Measurements from ENCODE around the gene MAMLD1.

- TF ChIP-seq, protein P1, sequence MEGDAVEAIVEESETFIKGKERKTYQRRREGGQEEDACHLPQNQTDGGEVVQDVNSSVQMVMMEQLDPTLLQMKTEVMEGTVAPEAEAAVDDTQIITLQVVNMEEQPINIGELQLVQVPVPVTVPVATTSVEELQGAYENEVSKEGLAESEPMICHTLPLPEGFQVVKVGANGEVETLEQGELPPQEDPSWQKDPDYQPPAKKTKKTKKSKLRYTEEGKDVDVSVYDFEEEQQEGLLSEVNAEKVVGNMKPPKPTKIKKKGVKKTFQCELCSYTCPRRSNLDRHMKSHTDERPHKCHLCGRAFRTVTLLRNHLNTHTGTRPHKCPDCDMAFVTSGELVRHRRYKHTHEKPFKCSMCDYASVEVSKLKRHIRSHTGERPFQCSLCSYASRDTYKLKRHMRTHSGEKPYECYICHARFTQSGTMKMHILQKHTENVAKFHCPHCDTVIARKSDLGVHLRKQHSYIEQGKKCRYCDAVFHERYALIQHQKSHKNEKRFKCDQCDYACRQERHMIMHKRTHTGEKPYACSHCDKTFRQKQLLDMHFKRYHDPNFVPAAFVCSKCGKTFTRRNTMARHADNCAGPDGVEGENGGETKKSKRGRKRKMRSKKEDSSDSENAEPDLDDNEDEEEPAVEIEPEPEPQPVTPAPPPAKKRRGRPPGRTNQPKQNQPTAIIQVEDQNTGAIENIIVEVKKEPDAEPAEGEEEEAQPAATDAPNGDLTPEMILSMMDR (IDR thresholded peaks at IDR 0.05 in 4 of 5, conservative IDR thresholded peaks at IDR 0.05 in 1 of 5), result no peak
- TF ChIP-seq POLR2A (IDR thresholded peaks at IDR 0.05), result no peak
Measured at GRCh38 chrX:150436195-150436594, 73.1 kb downstream of the MAMLD1 start.

Data from gastrocnemius medialis (tissue), 4 donors.